ENCODE data around the gene MC1R. TPM values are rescaled to one million over a fixed set of nuclear protein-coding genes. Genes with fewer than 3 reads are reported as not detected.
"Not testable (repeated sequence)": the region's sequence is repeated elsewhere in the genome, so short reads cannot be mapped to it uniquely, and the experiment has no call there.

MC1R gene
- total RNA-seq, 1 donor from 2014 or later: 3.8 TPM

DNA sequence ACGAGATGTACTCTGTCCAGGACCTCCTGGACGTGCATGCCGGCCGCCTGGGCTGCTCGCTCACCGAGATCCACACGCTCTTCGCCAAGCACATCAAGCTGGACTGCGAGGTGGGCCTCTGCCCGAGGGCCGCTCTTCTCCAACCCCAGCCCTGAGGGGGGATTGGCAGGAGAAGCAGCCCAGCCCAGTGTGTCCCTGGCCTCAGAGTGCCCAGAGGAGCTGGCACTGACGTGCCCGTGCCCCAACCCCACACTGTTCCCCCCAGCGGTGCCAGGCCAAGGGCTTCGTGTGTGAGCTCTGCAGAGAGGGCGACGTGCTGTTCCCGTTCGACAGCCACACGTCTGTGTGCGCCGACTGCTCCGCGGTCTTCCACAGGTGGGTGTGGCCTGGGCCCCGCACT lies 45.5 kb downstream of the MC1R start:
- TF ChIP-seq, protein P1, sequence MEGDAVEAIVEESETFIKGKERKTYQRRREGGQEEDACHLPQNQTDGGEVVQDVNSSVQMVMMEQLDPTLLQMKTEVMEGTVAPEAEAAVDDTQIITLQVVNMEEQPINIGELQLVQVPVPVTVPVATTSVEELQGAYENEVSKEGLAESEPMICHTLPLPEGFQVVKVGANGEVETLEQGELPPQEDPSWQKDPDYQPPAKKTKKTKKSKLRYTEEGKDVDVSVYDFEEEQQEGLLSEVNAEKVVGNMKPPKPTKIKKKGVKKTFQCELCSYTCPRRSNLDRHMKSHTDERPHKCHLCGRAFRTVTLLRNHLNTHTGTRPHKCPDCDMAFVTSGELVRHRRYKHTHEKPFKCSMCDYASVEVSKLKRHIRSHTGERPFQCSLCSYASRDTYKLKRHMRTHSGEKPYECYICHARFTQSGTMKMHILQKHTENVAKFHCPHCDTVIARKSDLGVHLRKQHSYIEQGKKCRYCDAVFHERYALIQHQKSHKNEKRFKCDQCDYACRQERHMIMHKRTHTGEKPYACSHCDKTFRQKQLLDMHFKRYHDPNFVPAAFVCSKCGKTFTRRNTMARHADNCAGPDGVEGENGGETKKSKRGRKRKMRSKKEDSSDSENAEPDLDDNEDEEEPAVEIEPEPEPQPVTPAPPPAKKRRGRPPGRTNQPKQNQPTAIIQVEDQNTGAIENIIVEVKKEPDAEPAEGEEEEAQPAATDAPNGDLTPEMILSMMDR (conservative IDR thresholded peaks at IDR 0.05): no peak
- no peak overlapping the region for H3K4me3 Mint-ChIP-seq
- no peaks in the 10 kb centered on the region for H3K4me1 Mint-ChIP-seq (ENCODE audit: unreplicated experiment)
- H3K27ac Mint-ChIP-seq: no peak overlapping the region
- H3K27me3 Mint-ChIP-seq: no peaks in the 10 kb centered on the region
- H3K9me3 Mint-ChIP-seq: no peaks in the 10 kb centered on the region
- no peak for DNase-seq (ENCODE audit: extremely low spot score, unreplicated experiment)
- H3K36me3 Mint-ChIP-seq: peaks cover 3% of the 10 kb centered on the region

DNA sequence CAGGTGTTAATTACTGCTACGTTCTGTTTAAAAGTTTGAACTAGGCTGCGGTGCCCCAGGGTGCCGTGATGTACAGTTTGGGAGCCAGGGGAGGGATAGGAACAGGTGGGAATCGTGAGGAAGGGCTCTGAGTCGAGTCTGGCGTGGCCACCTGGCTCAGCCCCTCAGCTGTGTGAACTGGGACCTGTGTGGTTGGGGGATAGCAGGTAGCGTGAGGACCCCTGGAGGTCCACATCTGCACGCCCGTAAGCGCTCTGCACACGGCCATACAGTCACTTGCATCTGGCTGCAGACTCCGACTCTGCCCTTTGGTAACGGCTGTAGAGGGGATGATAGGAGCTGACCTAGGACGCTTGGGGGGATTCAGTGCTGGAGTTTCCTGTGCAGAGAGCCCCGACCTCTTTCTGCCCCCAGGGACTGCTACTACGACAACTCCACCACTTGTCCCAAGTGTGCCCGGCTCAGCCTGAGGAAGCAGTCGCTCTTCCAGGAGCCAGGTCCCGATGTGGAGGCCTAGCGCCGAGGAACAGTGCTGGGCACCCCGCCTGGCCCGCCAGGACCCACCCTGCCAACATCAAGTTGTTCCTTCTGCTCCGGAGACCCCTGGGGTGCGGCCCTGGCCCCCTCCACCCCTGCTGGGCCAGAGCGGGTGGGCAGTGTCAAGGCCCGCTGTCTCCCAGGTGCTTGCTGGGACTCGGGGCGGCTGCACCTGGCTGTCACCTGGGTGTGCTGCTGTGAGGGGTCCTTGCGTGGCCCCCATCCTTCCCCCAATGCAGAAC lies 47.0 kb downstream of the MC1R start:
- Mint-ChIP-seq H3K9me3 (no peaks in the 10 kb centered on the region), H3K27me3 (no peaks in the 10 kb centered on the region), H3K4me3 (no peak overlapping the region), H3K4me1 (ENCODE audit: unreplicated experiment) (no peaks in the 10 kb centered on the region), H3K27ac (no peak overlapping the region), H3K36me3 (peaks cover 7% of the 10 kb centered on the region)
- TF ChIP-seq, protein P1 (conservative IDR thresholded peaks at IDR 0.05): no peak
- DNase-seq (ENCODE audit: extremely low spot score, unreplicated experiment): no peak

DNA sequence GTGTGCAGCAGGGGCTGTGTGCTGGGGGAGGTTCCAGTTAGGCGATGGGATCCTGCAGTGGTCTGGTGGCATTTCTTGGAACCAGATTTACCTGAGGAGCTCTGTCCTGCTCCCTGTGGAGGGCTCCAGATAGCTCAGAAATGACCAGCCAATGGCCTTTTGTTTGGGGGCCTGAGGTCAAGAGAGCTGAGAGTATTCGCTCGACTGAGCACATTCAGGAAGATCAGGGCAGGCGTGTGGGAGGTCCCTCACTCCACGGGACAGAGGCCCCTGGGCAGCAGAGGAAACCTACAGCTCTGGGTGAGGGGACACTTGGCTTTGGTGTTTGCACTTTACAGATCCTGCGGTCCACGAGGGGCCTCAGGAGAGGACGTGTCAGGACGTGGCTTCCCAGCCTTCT lies 48.1 kb downstream of the MC1R start:
- H3K27ac Mint-ChIP-seq: no peak overlapping the region
- H3K36me3 Mint-ChIP-seq: peaks cover 10% of the 10 kb centered on the region
- no peak for DNase-seq (ENCODE audit: extremely low spot score, unreplicated experiment)
- H3K27me3 Mint-ChIP-seq: no peaks in the 10 kb centered on the region
- H3K4me3 Mint-ChIP-seq: no peak overlapping the region
- TF ChIP-seq, protein P1 (conservative IDR thresholded peaks at IDR 0.05): no peak
- no peaks in the 10 kb centered on the region for H3K4me1 Mint-ChIP-seq (ENCODE audit: unreplicated experiment)
- H3K9me3 Mint-ChIP-seq: peaks cover 3% of the 10 kb centered on the region

DNA sequence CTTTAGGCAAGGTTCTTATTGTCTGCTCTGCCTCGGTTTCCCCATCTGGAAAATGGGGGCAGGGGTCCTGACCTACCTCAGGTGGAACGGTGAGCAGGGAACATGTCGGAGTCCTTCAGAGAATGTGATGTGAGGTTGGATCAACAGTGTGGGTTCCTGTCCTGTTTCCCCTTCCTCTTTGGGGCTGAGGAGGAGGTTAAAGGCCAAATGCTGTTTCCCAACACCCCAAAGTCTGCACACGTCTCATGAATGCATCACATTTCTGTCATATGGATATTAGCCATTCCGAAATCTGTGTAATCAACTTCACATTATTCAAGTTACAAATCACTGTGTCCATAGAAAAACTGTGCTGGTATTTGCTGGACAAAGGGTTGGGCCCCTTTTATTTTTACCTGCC lies 48.8 kb downstream of the MC1R start:
- peaks cover 10% of the 10 kb centered on the region for H3K36me3 Mint-ChIP-seq
- not testable (repeated sequence) for H3K9me3 Mint-ChIP-seq; H3K27me3 Mint-ChIP-seq; H3K4me3 Mint-ChIP-seq; H3K4me1 Mint-ChIP-seq (ENCODE audit: unreplicated experiment); H3K27ac Mint-ChIP-seq; DNase-seq (ENCODE audit: extremely low spot score, unreplicated experiment)

DNA sequence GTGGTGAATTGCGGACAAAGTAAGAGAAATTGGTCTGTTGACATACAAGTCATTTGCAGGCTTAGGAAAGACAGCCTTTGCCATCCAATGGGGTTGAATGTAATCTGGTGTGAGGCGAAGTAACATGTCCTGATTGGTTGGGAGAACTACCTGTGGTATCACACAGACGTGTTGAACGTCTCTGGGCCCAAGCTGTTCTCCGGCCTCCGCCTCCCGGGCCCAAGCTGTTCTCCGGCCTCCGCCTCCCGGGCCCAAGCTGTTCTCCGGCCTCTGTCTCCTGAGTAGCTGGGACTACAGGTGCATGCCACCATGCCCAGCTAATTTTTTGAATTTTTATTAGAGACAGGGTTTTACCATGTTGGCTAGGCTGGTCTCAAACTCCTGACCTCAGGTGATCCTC lies 49.4 kb downstream of the MC1R start:
- DNase-seq (ENCODE audit: extremely low spot score, unreplicated experiment): not testable (repeated sequence)

DNA sequence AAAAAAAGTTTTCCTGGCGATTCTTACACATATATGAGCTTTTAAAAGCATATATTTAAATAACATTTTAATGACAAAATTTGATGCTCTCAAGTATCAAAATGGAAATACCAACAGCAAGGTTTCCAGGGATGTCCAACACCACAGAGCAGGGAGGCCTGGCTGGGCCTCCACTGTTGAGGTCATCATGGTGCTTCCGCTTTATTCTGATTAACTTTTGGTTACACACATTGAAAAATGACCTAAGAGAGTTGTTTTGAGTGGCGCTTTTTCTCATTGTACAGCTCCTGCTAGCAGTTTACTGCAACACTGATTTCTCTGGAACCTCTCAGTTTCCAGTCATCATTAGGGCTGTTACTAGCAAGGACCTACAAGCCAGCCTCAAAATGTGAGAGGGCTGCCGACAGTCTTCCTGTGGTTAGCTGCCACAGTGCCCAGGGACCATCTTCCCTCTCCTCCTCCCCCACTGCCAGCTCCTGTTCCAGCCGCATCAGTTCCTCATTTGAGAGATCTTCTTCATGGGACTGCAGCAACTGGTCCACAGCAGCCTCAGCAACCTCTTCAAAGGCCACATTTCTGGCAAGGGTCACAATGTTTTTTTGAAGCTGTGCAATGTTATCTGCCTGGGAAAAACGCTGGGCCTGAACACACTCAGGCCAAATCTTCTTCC lies 51.2 kb downstream of the MC1R start:
- H3K4me1 Mint-ChIP-seq (ENCODE audit: unreplicated experiment): peaks cover 13% of the 10 kb centered on the region

More for the DNA sequence above, 49.4 kb downstream of the MC1R start:
- Mint-ChIP-seq H3K36me3 (peaks cover 10% of the 10 kb centered on the region), H3K4me3 (peak overlapping the region; percentile 21)
- not testable (repeated sequence) for H3K27ac Mint-ChIP-seq; H3K27me3 Mint-ChIP-seq; H3K9me3 Mint-ChIP-seq; H3K4me1 Mint-ChIP-seq (ENCODE audit: unreplicated experiment)

More for the DNA sequence above, 51.2 kb downstream of the MC1R start:
- no peak for DNase-seq (ENCODE audit: extremely low spot score, unreplicated experiment)
- Mint-ChIP-seq H3K27me3 (no peaks in the 10 kb centered on the region), H3K4me3 (no peak overlapping the region), H3K9me3 (peaks cover 3% of the 10 kb centered on the region), H3K27ac (no peak overlapping the region), H3K36me3 (peaks cover 14% of the 10 kb centered on the region)
- TF ChIP-seq, protein P1 (conservative IDR thresholded peaks at IDR 0.05): no peak

Other genes with a start within 250 kb of the MC1R start
- 104 and 132 TPM in 2 replicates for gene CDK10, start 232.2 kb upstream of the MC1R start, total RNA-seq (ENCODE audit: low replicate concordance)
- 12.6 and 18.5 TPM in 2 replicates for gene SPATA2L, start 217.2 kb upstream of the MC1R start, total RNA-seq (ENCODE audit: low replicate concordance)
- gene VPS9D1, start 198.0 kb upstream of the MC1R start, total RNA-seq (ENCODE audit: low replicate concordance): 16.4 and 17.3 TPM in 2 replicates
- 21.1 and 28.0 TPM in 2 replicates for gene ZNF276, start 197.3 kb upstream of the MC1R start, total RNA-seq (ENCODE audit: low replicate concordance)
- 21.9 and 73.3 TPM in 2 replicates for gene FANCA, start 102.2 kb upstream of the MC1R start, total RNA-seq (ENCODE audit: low replicate concordance)
- 17.1 and 18.6 TPM in 2 replicates for gene SPIRE2, start 90.4 kb upstream of the MC1R start, total RNA-seq (ENCODE audit: low replicate concordance)
- gene TCF25, start 45.3 kb upstream of the MC1R start, total RNA-seq (ENCODE audit: low replicate concordance): 170 and 184 TPM in 2 replicates
- 62.0 and 91.4 TPM in 2 replicates for gene TUBB3, start 4.5 kb downstream of the MC1R start, total RNA-seq (ENCODE audit: low replicate concordance)
- 61.0 and 63.5 TPM in 2 replicates for gene DEF8, start 29.9 kb downstream of the MC1R start, total RNA-seq (ENCODE audit: low replicate concordance)
- 11.6 and 21.2 TPM in 2 replicates for gene DBNDD1, start 100.6 kb downstream of the MC1R start, total RNA-seq (ENCODE audit: low replicate concordance)
- not detected in 2 replicates for gene PRDM7, start 158.5 kb downstream of the MC1R start, total RNA-seq (ENCODE audit: low replicate concordance)